ENCODE measurements around the gene SEC24C.
"Not testable (repeated sequence)": the region's sequence is repeated elsewhere in the genome, so short reads cannot be mapped to it uniquely, and the experiment has no call there.

The SEC24C gene

DNA sequence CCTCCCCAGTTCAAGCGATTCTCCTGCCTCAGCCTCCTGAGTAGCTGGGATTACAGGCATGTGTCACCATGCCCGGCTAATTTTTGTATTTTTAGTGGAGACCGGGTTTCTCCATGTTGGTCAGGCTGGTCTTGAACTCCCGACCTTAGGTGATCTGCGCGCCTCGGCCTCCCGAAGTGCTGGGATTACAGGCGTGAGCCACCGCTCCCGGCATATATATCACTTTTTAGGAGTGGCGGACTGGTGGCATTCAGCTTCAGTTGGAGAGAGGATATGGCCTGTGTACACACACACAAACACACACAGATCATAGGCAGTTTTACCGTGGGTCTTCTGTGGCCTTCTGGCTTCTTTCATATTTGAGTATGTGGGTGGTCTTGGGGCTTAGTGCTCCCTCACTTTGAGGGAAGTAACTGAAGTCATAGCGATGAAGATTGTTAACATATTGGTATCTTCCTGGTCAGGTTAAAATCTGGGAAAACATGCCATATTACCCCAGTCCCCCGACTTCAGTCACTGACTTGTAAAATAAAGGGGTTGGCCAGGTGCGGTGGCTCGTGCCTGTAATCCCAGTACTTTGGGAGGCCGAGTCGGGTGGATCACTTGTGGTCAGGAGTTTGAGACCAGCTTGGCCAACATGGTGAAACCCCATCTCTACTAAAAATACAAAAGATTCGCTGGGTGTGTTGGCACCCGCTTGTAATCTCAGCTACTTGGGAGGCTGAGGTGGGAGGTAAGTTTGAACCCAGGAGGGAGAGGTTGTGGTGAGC, 43.0 kb downstream of the SEC24C start:
- FAIRE-seq; DNase-seq (ENCODE audit: extremely low spot score, insufficient read length, low read depth): not testable (repeated sequence)

DNA sequence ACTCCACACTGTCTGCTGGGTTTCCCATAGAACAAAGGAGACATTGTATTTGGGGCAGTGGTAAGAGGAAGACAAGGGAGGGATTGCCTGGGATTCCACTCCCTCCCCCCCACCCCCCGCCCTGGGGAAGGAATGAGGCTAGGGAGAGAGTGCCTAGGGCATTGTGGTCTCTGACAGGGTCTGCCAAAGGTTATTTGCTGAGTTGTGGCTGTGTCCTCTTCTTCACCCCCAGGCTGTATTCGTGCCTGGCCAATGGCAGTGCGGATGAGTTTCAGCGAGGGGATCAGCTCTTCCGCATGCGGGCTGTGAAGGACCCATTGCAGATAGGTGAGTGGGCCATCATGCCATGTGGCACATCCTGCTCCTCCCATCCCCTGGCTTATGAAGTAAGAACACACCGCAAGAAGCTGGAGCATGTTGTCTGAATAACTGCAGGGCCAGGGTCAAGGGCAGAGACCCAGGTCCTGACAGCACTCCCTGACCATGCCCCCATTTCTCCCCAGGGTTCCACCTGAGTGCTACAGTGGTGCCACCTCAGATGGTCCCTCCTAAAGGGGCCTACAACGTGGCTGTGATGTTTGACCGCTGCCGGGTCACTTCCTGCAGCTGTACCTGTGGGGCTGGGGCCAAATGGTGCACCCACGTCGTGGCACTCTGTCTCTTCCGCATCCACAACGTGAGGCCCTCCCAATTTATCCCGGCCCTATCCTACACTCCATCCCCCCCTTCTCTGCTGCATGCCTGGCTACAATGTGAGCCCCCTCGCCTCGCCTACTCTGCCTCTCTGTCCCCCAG, 44.9 kb downstream of the SEC24C start:
- no peak for DNase-seq (ENCODE audit: extremely low spot score, insufficient read length, low read depth)
- FAIRE-seq, result no peak

DNA sequence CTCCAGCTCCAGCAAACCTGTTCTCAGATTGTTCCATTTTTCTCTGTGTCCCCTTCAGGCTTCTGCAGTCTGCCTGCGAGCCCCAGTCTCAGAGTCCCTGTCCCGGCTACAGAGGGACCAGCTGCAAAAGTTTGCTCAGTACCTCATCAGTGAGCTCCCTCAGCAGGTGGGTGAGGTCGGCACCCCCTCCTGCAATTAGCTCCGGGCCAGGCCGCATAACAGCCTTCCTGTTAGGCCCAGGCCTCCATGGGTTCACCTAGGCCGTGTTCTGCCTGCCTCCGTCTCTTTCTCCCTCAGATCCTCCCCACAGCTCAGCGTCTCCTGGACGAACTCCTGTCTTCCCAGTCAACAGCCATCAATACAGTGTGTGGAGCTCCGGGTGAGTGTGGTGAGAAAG, 45.5 kb downstream of the SEC24C start:
- DNase-seq (ENCODE audit: extremely low spot score, insufficient read length, low read depth), result no peak
- FAIRE-seq, result no peak

DNA sequence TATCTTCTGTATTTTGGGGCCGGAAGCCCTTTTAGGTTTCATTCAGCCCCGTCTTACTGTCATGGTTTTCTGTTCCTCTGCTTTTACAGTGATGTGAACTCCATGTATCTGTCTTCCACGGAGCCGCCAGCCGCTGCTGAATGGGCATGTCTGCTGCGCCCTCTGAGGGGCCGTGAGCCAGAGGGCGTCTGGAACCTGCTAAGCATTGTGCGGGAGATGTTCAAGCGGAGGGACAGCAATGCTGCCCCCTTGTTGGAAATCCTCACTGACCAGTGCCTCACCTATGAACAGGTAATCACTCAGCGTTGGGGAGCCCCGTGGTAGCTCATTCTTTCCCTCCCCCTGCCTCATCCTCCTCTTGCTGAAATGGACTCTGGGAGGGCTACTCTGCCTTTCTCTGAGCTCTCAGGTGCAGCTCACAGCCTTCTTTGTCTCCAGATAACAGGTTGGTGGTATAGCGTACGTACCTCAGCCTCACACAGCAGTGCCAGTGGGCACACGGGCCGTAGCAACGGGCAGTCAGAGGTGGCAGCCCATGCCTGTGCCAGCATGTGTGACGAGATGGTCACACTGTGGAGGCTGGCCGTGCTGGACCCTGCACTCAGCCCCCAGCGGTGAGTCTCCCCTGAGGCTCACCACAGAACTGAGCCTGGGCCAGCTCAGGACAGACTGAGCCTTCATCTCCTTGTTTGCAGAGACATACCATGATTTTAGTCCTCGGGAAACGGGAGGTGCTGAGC, 46.9 kb downstream of the SEC24C start:
- FAIRE-seq, result no peak
- no peak for DNase-seq (ENCODE audit: extremely low spot score, insufficient read length, low read depth)

DNA sequence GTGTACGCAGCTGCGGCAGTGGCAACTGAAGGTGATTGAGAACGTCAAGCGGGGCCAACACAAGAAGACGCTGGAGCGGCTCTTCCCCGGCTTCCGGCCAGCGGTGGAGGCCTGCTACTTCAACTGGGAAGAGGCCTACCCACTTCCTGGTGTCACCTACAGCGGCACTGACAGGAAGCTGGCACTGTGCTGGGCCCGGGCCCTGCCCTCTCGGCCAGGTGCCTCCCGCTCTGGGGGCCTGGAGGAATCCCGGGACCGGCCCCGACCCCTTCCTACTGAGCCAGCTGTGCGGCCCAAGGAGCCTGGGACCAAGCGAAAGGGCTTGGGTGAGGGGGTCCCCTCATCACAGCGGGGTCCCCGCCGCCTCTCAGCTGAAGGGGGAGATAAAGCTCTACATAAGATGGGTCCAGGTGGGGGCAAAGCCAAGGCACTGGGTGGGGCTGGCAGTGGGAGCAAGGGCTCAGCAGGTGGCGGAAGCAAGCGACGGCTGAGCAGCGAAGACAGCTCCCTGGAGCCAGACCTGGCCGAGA, 47.8 kb downstream of the SEC24C start:
- FAIRE-seq, result no peak

DNA sequence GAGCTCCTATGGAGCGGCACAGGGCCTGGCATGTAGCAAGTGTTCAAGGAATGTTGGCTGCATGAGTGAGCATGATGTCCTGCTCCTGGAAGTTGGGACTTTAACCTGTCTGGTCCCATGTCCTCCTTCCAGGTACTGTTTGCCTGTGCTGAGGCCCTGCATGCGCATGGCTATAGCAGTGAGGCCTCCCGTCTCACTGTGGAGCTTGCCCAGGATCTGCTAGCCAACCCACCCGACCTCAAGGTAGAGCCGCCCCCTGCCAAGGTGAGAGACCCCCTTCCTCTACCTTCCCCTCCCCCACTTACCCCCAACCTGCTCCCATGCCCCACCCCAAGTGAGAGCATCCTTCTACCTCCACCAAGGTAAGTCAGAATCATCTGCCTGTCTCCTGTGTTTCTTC, 49.3 kb downstream of the SEC24C start:
- no peak for FAIRE-seq
- DNase-seq (ENCODE audit: extremely low spot score, insufficient read length, low read depth), result no peak

More for the DNA sequence above, 47.8 kb downstream of the SEC24C start:
- DNase-seq (ENCODE audit: extremely low spot score, insufficient read length, low read depth), result no peak

DNA sequence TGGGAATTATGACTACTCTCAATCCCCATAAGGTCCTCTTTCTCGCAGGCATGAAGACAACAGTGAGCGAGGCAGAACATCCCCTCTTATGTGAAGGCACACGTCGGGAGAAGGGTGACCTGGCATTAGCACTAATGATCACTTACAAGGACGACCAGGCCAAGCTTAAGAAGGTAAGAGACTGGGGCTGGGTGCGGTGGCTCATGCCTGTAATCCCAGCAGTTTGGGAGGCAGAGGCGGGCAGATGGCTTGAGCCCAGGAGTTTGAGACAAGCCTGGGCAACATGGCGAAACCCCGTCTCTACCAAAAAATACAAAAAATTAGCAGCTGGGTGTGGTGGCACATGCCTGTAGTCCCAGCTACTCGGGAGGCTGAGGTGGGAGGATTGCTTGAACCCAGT, 51.3 kb downstream of the SEC24C start:
- not testable (repeated sequence) for DNase-seq (ENCODE audit: extremely low spot score, insufficient read length, low read depth); FAIRE-seq

DNA sequence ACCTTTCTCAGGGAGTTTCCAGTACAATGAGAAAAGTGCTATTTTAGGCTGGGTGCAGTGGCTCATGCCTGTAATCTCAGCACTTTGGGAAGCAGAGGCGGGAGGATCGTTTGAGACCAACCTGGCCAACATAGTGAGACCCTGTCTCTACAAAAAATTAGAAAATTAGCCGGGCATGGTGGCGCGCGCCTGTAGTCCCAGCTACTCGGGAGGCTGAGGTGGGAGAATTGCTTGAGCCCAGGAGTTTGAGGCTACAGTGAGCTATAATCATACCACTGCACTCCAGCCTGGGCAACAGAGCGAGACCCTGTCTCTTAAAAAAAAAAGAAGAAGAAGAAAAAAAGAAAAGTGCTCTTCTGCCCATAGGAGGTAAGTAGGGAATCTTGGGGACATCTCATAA, 51.9 kb downstream of the SEC24C start:
- not testable (repeated sequence) for DNase-seq (ENCODE audit: extremely low spot score, insufficient read length, low read depth); FAIRE-seq

DNA sequence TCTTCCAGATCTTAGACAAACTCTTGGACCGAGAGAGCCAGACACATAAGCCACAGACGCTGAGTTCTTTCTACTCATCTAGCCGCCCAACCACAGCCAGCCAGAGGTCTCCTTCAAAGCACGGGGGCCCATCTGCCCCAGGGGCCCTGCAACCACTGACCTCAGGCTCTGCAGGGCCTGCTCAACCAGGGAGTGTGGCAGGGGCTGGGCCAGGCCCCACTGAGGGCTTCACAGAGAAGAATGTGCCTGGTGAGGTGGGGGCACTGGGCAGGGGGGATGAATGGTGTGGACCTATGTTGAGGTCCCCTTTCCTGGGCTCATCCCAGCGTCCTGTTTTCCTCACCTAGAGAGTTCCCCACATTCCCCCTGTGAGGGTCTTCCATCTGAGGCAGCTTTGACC, 52.6 kb downstream of the SEC24C start:
- FAIRE-seq (no peak), DNase-seq (ENCODE audit: extremely low spot score, insufficient read length, low read depth) (no peak)

DNA sequence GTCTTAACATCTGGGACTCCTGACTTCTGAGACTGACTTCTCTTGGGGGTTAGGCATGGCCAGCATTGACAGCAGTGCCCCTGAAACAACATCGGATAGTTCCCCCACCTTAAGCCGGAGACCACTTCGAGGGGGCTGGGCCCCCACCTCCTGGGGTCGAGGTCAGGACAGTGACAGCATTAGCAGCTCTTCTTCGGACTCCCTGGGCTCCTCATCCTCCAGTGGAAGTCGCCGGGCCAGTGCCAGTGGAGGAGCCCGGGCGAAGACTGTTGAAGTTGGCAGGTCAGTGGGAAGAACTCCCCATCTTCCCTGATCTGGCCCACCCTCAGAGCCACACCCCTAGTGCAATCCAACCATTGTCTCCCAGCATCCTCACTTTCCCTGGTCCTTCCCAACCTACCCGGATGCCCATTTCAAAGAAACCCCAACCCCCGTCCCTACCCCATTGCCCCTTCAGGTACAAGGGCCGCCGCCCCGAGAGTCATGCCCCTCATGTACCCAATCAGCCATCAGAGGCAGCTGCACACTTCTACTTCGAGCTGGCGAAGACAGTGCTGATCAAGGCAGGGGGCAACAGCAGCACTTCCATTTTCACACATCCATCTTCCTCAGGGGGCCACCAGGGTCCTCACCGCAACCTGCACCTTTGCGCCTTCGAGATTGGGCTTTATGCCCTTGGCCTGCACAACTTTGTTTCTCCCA, 53.3 kb downstream of the SEC24C start:
- FAIRE-seq (no peak), DNase-seq (ENCODE audit: extremely low spot score, insufficient read length, low read depth) (no peak)

DNA sequence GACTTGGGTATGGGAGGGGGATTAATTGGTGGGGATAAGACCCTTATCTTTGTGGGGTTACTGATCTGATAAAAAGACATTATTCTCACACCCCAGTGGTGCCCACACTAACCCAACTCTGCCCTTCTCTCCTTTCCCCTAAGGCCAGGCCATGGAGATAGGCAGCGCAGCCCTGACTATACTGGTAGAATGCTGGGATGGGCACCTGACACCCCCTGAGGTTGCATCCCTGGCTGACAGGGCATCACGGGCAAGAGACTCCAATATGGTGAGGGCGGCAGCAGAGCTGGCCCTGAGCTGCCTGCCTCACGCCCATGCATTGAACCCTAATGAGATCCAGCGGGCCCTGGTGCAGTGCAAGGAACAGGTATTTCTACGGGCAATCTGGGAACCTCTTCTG, 53.9 kb downstream of the SEC24C start:
- FAIRE-seq (no peak), DNase-seq (ENCODE audit: extremely low spot score, insufficient read length, low read depth) (no peak)

DNA sequence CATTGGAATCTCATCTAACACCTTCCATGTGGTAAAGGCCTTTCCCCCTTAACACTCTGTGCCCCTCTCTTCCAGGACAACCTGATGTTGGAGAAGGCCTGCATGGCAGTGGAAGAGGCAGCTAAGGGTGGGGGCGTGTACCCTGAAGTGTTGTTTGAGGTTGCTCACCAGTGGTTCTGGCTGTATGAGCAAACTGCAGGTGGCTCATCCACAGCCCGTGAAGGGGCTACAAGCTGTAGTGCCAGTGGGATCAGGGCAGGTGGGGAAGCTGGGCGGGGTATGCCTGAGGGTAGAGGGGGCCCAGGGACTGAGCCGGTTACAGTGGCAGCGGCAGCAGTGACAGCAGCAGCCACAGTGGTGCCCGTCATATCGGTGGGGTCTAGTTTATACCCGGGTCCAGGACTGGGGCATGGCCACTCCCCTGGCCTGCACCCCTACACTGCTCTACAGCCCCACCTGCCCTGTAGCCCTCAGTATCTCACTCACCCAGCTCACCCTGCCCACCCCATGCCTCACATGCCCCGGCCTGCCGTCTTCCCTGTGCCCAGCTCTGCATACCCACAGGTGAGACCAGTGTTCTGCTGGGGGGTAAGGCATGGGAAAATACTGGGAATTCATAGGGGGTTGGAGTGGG, 54.9 kb downstream of the SEC24C start:
- DNase-seq (ENCODE audit: extremely low spot score, insufficient read length, low read depth), result no peak
- no peak for FAIRE-seq

DNA sequence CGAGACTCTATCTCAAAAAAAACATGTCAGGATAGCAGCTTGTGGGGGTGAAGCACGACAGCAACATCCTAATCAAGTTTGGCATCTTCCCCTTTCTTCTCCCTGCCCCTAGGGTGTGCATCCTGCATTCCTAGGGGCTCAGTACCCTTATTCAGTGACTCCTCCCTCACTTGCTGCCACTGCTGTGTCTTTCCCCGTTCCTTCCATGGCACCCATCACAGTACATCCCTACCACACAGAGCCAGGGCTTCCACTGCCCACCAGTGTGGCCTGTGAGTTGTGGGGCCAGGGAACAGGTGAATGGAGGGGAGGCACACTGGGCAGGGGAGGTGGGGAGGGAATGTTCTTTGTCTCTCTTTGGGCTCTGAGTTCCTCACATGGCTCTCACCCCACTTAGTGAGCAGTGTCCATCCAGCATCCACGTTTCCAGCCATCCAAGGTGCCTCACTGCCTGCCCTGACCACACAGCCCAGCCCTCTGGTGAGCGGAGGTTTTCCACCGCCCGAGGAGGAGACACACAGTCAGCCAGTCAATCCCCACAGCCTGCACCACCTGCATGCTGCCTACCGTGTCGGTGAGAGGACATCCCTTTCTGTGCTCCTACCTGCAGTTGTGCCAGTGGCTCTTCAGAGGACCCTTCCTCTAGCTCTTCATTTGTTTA, 55.9 kb downstream of the SEC24C start:
- FAIRE-seq (no peak), DNase-seq (ENCODE audit: extremely low spot score, insufficient read length, low read depth) (no peak)

DNA sequence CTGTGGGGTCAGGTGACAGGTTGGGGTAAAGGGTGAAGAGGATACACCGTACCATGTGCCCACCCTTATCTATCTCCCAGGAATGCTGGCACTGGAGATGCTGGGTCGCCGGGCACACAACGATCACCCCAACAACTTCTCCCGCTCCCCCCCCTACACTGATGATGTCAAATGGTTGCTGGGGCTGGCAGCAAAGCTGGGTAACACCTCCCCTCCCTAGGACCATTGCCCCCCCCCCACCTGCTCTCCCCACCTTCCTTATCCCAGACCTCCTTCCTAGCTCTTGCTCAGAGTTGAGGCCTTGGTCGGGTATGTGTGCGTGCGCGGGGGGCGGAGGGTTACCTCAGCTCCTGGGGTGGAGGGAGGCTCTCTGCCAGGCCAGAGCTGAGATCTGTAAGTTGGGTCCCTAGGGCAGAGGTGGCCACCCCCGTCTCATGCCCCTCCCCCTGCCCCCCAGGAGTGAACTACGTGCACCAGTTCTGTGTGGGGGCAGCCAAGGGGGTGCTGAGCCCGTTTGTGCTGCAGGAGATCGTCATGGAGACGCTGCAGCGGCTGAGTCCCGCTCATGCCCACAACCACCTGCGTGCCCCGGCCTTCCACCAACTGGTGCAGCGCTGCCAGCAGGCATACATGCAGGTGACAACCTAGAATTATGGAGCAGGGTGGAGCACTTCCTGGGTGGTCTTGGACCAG, 56.5 kb downstream of the SEC24C start:
- DNase-seq (ENCODE audit: extremely low spot score, insufficient read length, low read depth) (no peak), FAIRE-seq (no peak)

DNA sequence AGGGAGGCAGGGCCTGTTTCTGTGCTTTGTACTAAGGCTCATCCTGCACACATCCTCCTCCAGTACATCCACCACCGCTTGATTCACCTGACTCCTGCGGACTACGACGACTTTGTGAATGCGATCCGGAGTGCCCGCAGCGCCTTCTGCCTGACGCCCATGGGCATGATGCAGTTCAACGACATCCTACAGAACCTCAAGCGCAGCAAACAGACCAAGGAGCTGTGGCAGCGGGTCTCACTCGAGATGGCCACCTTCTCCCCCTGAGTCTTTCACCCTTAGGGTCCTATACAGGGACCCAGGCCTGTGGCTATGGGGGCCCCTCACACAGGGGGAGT, 57.0 kb downstream of the SEC24C start:
- FAIRE-seq (no peak), DNase-seq (ENCODE audit: extremely low spot score, insufficient read length, low read depth) (no peak)

DNA sequence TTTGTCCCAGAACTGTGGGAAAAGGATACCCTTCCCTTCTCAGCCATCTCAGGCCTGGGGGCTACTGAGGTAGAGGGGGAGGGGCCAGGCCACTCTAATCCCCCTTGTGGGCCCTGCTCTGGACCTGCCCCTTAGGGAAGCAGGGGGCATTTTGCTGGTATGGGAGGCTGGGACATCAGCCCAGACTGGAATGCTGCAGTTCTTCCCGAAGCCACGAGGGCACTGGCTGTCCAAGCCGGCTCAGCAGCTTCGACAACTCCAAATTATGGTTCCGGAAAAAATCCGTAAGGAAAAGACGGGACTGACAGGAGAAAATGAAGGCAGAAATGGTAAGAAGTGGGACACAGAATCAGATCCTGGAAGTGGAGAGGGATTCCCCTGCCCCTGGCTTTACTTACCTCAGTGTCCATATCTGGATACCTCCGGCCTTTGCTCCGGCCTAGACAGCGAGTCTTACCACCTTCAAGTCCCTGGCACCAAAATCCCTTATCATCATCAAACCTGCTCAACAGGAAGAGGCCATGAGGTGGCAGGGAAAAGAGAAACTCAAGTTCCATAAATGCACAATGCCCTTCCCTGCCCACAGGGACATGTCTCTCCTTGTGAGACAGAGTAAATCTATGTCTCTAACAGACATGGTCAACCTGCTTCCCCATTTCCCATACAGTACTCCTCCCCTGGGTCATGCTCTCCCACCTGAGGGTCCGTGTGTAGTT, 58.3 kb downstream of the SEC24C start:
- DNase-seq (ENCODE audit: extremely low spot score, insufficient read length, low read depth) (no peak), FAIRE-seq (no peak)

DNA sequence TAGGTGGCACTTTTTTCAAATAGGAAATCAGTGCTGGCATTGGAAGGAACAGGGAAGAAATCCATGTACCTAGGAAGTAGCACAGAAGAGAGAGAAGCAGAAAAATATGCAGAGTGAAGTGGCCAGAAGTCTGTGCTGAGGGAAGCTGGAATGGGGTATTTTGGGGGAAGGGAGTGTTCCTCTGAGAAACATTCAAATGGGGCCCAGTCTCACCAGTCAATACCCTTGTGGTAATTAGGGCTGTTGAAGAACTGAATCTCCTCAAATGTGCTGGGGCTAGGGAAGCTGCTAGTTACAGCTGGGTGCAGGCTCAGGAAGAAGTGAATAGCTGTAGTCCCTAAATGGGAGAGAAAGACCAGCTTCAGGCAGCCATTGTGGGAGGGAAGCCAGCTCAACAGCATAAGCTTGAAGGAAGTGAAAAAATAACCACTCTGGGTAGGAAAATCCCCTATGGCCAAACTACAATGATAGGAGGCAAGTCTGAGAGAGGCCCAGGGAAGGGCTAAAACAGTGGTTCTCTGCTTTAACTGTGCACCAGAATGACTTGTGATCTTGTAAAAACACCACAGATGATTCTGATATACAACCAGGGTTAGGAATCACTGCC, 59.6 kb downstream of the SEC24C start:
- FAIRE-seq, result peak; percentile 89
- peak; percentile 46 for DNase-seq (ENCODE audit: extremely low spot score, insufficient read length, low read depth)

Data from GM18507 (cell line).